NOMO-1 (cell line): ENCODE data around the gene BIRC6.
"Not testable (repeated sequence)": the region's sequence is repeated elsewhere in the genome, so short reads cannot be mapped to it uniquely, and the experiment has no call there.

Experiments used
- DNase-seq, 2 experiments: peaks; one replicate each; lab custom pipeline; 2025; ENCODE audit not compliant: unreplicated experiment in 2 of 2; lab: John Stamatoyannopoulos, UW

Gene BIRC6

GRCh38 chr2:32594573-32594972 lies 237.8 kb downstream of the BIRC6 start:
- DNase-seq: peak in 1 of 2 experiments; percentile 1

- DNase-seq: no peak
These were observed 254.5 kb downstream of the BIRC6 start for GRCh38 chr2:32611366-32611765.

GRCh38 chr2:32611771-32612170 lies 254.9 kb downstream of the BIRC6 start:
- DNase-seq: no peak

- DNase-seq: peak in 1 of 2 experiments; percentile 26
These were observed 257.3 kb downstream of the BIRC6 start for GRCh38 chr2:32614084-32614483.

- DNase-seq: no peak
These were observed 260.9 kb downstream of the BIRC6 start for GRCh38 chr2:32617599-32618189.

GRCh38 chr2:32622570-32623310 lies 265.9 kb downstream of the BIRC6 start:
- DNase-seq: no peak

- no peak for DNase-seq
These were observed 266.5 kb downstream of the BIRC6 start for GRCh38 chr2:32623311-32623706.

- no peak for DNase-seq
These were observed 268.0 kb downstream of the BIRC6 start for GRCh38 chr2:32624812-32625211.

GRCh38 chr2:32626639-32627221 lies 269.9 kb downstream of the BIRC6 start:
- DNase-seq: no peak

GRCh38 chr2:32627441-32627813 lies 270.6 kb downstream of the BIRC6 start:
- DNase-seq: peak in 1 of 2 experiments; percentile 10

- peak; percentile 96 to 97 for DNase-seq
These were observed 271.2 kb downstream of the BIRC6 start, which contains the start of gene TTC27 for GRCh38 chr2:32627814-32628579. TTC27 (plus strand) TSS chr2:32628050; CDS start chr2:32628293, 243 bp downstream.

GRCh38 chr2:32632089-32632488 lies 275.3 kb downstream of the BIRC6 start:
- no peak for DNase-seq

- no peak for DNase-seq
These were observed 276.2 kb downstream of the BIRC6 start for GRCh38 chr2:32633040-32633439.

- DNase-seq: not testable (repeated sequence)
These were observed 281.7 kb downstream of the BIRC6 start for GRCh38 chr2:32638548-32638947.

- DNase-seq: no peak
These were observed 284.4 kb downstream of the BIRC6 start for GRCh38 chr2:32641180-32641579.

- DNase-seq: no peak
These were observed 290.4 kb downstream of the BIRC6 start for GRCh38 chr2:32647180-32647651.

- no peak for DNase-seq
These were observed 295.9 kb downstream of the BIRC6 start for GRCh38 chr2:32652555-32653209.

GRCh38 chr2:32656069-32656468 lies 299.2 kb downstream of the BIRC6 start:
- DNase-seq: no peak

GRCh38 chr2:32663864-32664263 lies 307.0 kb downstream of the BIRC6 start:
- no peak for DNase-seq

GRCh38 chr2:32666704-32667103 lies 309.9 kb downstream of the BIRC6 start:
- DNase-seq: no peak

- DNase-seq: no peak
These were observed 311.4 kb downstream of the BIRC6 start for GRCh38 chr2:32668254-32668653.
